HCT116 (cell line): ENCODE data around the gene THSD7A. TPM values are rescaled to one million over a fixed set of nuclear protein-coding genes. Genes with fewer than 3 reads are reported as not detected.

Source experiments
- ATAC-seq: fragments of 200-7000 bp; cut with Tn5 transposase; 2 replicates; pipeline ENCODE4 v1.9.1; 2020; ENCODE audit warnings: mild to moderate bottlenecking, moderate library complexity
- BruUV-seq: library from RNA; stranded (reverse); fragments of 400-500 nt; replicated peaks from 2 replicates; lab custom pipeline; 2021; lab: Mats Ljungman, UMichigan
- CTCF ChIA-PET: fragments of 300-600 bp; sonication (Branson Sonifier 250); formaldehyde crosslinking; loops from one replicate; lab custom pipeline; 2021; ENCODE audit warnings: antibody characterized with exemption; lab: Charles Lee
- POLR2A ChIA-PET: fragments of 300-600, 350-600 bp; sonication (Branson Sonifier 250); formaldehyde crosslinking; loops from one replicate; lab custom pipeline; 2021; ENCODE audit warnings: antibody characterized with exemption; lab: Charles Lee
- RAD21 ChIA-PET, 2 experiments: fragments of 300-600 bp; sonication (Branson Sonifier 250); formaldehyde crosslinking; loops; one replicate each; lab custom pipeline; 2023; ENCODE audit warnings: low total read pairs in 2 of 2; ENCODE audit not compliant: uncharacterized antibody in 2 of 2, unreplicated experiment in 2 of 2, low non-redundant PET in 1 of 2; lab: Charles Lee
- DNase-seq: peaks from one replicate; pipeline ENCODE4 v3.0.0-alpha.2; 2010; ENCODE audit warnings: low read depth, low spot score
- H2AFZ ChIP-seq: fragments of 200-600 bp; shearing (Covaris generic), sonication (generic); 2 replicates; pipeline ENCODE4 v1.6.1; 2017; ENCODE audit warnings: low read depth, mixed run types, mixed read lengths, antibody characterized with exemption, low read length; ENCODE audit not compliant: poor library complexity, severe bottlenecking
- H3K27ac ChIP-seq: 2 replicates; pipeline ENCODE4 v1.5.1; 2012; ENCODE audit warnings: low read depth, low read length
- H3K27me3 ChIP-seq: fragments of 200-600 bp; sonication (generic); 2 replicates; pipeline ENCODE4 v1.6.1; 2016; ENCODE audit warnings: mixed run types, low read length, mixed read lengths; ENCODE audit not compliant: insufficient read depth
- H3K36me3 ChIP-seq, 2 experiments: fragments of 200-500 bp in 1 of 2; fragments of 200-600 bp in 1 of 2; sonication (Bioruptor generic) in 1 of 2; sonication (generic) in 1 of 2; 2 replicates each; pipeline versions ENCODE4 v1.5.1 to v1.6.1; 2014 to 2016; ENCODE audit warnings: low read length in 2 of 2, inconsistent platforms in 1 of 2, mixed read lengths in 1 of 2, mixed run types in 1 of 2; ENCODE audit not compliant: insufficient read depth in 2 of 2, control insufficient read depth in 1 of 2
- H3K4me1 ChIP-seq, 2 experiments: fragments of 200-600 bp in 1 of 2; sonication (generic) in 1 of 2; 2 replicates each; pipeline versions ENCODE4 v1.5.1 to v1.6.1; 2012 to 2017; ENCODE audit warnings: low read length in 2 of 2, inconsistent platforms in 1 of 2, mild to moderate bottlenecking in 1 of 2, mixed read lengths in 1 of 2, mixed run types in 1 of 2, moderate library complexity in 1 of 2; ENCODE audit not compliant: insufficient read depth in 2 of 2, control insufficient read depth in 1 of 2
- H3K4me2 ChIP-seq: fragments of 200-600 bp; sonication (generic); 2 replicates; pipeline ENCODE4 v1.6.1; 2017; ENCODE audit warnings: mixed run types, low read length, mixed read lengths
- H3K4me3 ChIP-seq, 2 experiments: fragments of 200-600 bp in 1 of 2; sonication (generic) in 1 of 2; replicated peaks in 1 of 2; 2 replicates each; pipeline ENCODE4 v1.5.1; 2011 to 2016; ENCODE audit warnings: low read length in 2 of 2, control low read depth in 1 of 2, low read depth in 1 of 2, mild to moderate bottlenecking in 1 of 2, mixed read lengths in 1 of 2, mixed run types in 1 of 2
- H3K79me2 ChIP-seq: fragments of 200-600 bp; sonication (generic); 2 replicates; pipeline ENCODE4 v1.6.1; 2017; ENCODE audit warnings: mild to moderate bottlenecking, mixed run types, low read length, moderate library complexity, mixed read lengths; ENCODE audit not compliant: insufficient read depth
- H3K9ac ChIP-seq: fragments of 200-600 bp; sonication (generic); 2 replicates; pipeline ENCODE4 v1.6.1; 2016; ENCODE audit warnings: low read length, mixed read lengths
- H3K9me2 ChIP-seq: fragments of 200-600 bp; sonication (generic), shearing (Covaris generic); 2 replicates; pipeline ENCODE4 v1.6.1; 2017; ENCODE audit warnings: mixed run types, mild to moderate bottlenecking, moderate library complexity; ENCODE audit not compliant: insufficient read depth
- H3K9me3 ChIP-seq, 2 experiments: fragments of 200-500 bp in 1 of 2; fragments of 200-600 bp in 1 of 2; sonication (Bioruptor generic) in 1 of 2; sonication (generic) in 1 of 2; 2 replicates each; pipeline ENCODE4 v1.6.1; 2014 to 2017; ENCODE audit warnings: low read length in 2 of 2, mixed read lengths in 2 of 2, inconsistent platforms in 1 of 2, low read depth in 1 of 2, mild to moderate bottlenecking in 1 of 2, mixed run types in 1 of 2, moderate library complexity in 1 of 2; ENCODE audit not compliant: control insufficient read depth in 1 of 2, insufficient read depth in 1 of 2
- H4K20me1 ChIP-seq: fragments of 200-600 bp; sonication (generic), shearing (Covaris generic); 2 replicates; pipeline ENCODE4 v1.6.1; 2017; ENCODE audit warnings: mixed run types, mild to moderate bottlenecking, moderate library complexity; ENCODE audit not compliant: insufficient read depth
- CEBPB ChIP-seq: IDR thresholded peaks from 2 replicates; pipeline ENCODE4 v1.6.1; 2012; ENCODE audit warnings: low read depth
- EGR1 ChIP-seq: IDR thresholded peaks from 2 replicates; pipeline ENCODE4 v1.6.1; 2012; ENCODE audit warnings: low read depth
- ELF1 ChIP-seq: IDR thresholded peaks from 2 replicates; pipeline ENCODE4 v1.6.1; 2012; ENCODE audit warnings: low read depth, borderline replicate concordance
- EZH2 ChIP-seq: fragments of 200-600 bp; sonication (generic); IDR thresholded peaks from 2 replicates; pipeline ENCODE4 v1.6.1; 2017; ENCODE audit warnings: antibody characterized with exemption, mixed run types
- EZH2phosphoT487 ChIP-seq: fragments of 200-600 bp; IDR thresholded peaks from 2 replicates; pipeline ENCODE4 v1.6.1; 2018; ENCODE audit warnings: antibody characterized with exemption, borderline replicate concordance
- FOSL1 ChIP-seq: IDR thresholded peaks from 2 replicates; pipeline ENCODE4 v1.6.1; 2012; ENCODE audit warnings: low read depth
- JUND ChIP-seq: IDR thresholded peaks from 2 replicates; pipeline ENCODE4 v1.6.1; 2012
- POLR2A ChIP-seq: IDR thresholded peaks from 2 replicates; pipeline ENCODE4 v1.7.0; 2011; ENCODE audit warnings: borderline replicate concordance; ENCODE audit not compliant: insufficient read depth, insufficient read length; ENCODE audit errors: extremely low read depth
- POLR2AphosphoS5 ChIP-seq: IDR thresholded peaks from 2 replicates; pipeline ENCODE4 v1.6.1; 2011; ENCODE audit warnings: mild to moderate bottlenecking, low read depth, low read length, moderate library complexity
- RAD21 ChIP-seq: IDR thresholded peaks from 2 replicates; pipeline ENCODE4 v1.6.1; 2012; ENCODE audit warnings: low read depth, mild to moderate bottlenecking
- SP1 ChIP-seq: IDR thresholded peaks from 2 replicates; pipeline ENCODE4 v1.6.1; 2012; ENCODE audit warnings: low read depth
- SRF ChIP-seq: IDR thresholded peaks from 2 replicates; pipeline ENCODE4 v1.6.1; 2012; ENCODE audit warnings: low read depth
- TCF7L2 ChIP-seq: IDR thresholded peaks from 2 replicates; pipeline ENCODE4 v1.7.0; 2011; ENCODE audit warnings: borderline replicate concordance, inconsistent platforms; ENCODE audit not compliant: insufficient read depth, insufficient read length; ENCODE audit errors: extremely low read depth
- ZFX ChIP-seq: fragments of 450-650 bp; IDR thresholded peaks from 2 replicates; pipeline ENCODE4 v1.6.1; 2017
- intact Hi-C: fragments of 100-400 bp; cut with micrococcal nuclease; formaldehyde crosslinking; loops from 2 replicates; pipeline ENCODE4 v1.10.0; 2022
- total RNA-seq: library from RNA; stranded (reverse); gene quantifications from one replicate; pipeline ENCODE4 v1.2.1, GENCODE V29; 2021; ENCODE audit not compliant: unreplicated experiment
- TF ChIP-seq, protein P1 (sequence below): IDR thresholded peaks from 2 replicates; pipeline ENCODE4 v1.6.1; 2012
- TF ChIP-seq, protein P2 (sequence below), 3 experiments: fragments of 200-600 bp in 1 of 3; sonication (generic) in 1 of 3; IDR thresholded peaks in 2 of 3; conservative IDR thresholded peaks in 1 of 3; 2 replicates each; pipeline ENCODE4 v1.5.1; 2012 to 2017; ENCODE audit warnings: low read depth in 2 of 3, low read length in 2 of 3, antibody characterized with exemption in 1 of 3, borderline replicate concordance in 1 of 3, control low read depth in 1 of 3, mild to moderate bottlenecking in 1 of 3, mixed read lengths in 1 of 3, mixed run types in 1 of 3, moderate library complexity in 1 of 3; ENCODE audit not compliant: insufficient read depth in 1 of 3

Gene THSD7A
- total RNA-seq, 1 experiment from 2014 or later: 0.05 TPM

DNA sequence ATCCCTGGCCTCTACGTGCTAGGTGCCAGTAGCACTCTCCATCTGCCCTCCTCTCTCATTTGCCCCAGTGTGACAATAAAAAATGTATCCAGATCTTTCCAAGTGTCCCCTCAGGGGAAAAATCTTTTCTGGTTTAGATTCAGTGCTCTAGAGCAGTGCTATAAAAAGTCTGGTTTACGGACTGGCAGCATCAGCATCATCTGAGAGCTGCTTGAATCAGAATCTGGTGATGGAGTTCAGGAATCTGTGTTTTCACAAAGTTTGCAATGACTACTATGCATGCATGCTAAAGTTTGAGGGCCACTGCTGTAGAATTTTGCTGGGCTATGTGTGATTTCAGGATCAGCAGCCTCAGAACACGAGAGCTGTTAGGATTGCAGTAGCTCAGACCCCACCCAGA, 501.8 kb downstream of the THSD7A start:
- H2AFZ ChIP-seq: no peak overlapping the region
- H3K9ac ChIP-seq: no peak overlapping the region
- BruUV-seq: no TSS peak
- ChIA-PET CTCF (no interaction called here), RAD21 (no interaction called here), POLR2A (no interaction called here)
- no peaks in the 10 kb centered on the region for H3K9me2 ChIP-seq
- peaks cover 5% of the 10 kb centered on the region; the same call in 1 of the 2 replicates for H3K27me3 ChIP-seq
- TF ChIP-seq ELF1: no peak
- no peak for TF ChIP-seq POLR2AphosphoS5
- no peak for TF ChIP-seq FOSL1
- TF ChIP-seq EGR1: no peak
- TF ChIP-seq SP1: no peak
- TF ChIP-seq CEBPB: no peak
- TF ChIP-seq, protein P1, sequence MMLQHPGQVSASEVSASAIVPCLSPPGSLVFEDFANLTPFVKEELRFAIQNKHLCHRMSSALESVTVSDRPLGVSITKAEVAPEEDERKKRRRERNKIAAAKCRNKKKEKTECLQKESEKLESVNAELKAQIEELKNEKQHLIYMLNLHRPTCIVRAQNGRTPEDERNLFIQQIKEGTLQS: no peak
- TF ChIP-seq EZH2: no peak
- TF ChIP-seq SRF: no peak
- no peak for TF ChIP-seq JUND
- TF ChIP-seq ZFX: no peak
- TF ChIP-seq RAD21: no peak
- TF ChIP-seq EZH2phosphoT487: no peak
- no peak for TF ChIP-seq TCF7L2
- no peak for TF ChIP-seq POLR2A
- TF ChIP-seq, protein P2, sequence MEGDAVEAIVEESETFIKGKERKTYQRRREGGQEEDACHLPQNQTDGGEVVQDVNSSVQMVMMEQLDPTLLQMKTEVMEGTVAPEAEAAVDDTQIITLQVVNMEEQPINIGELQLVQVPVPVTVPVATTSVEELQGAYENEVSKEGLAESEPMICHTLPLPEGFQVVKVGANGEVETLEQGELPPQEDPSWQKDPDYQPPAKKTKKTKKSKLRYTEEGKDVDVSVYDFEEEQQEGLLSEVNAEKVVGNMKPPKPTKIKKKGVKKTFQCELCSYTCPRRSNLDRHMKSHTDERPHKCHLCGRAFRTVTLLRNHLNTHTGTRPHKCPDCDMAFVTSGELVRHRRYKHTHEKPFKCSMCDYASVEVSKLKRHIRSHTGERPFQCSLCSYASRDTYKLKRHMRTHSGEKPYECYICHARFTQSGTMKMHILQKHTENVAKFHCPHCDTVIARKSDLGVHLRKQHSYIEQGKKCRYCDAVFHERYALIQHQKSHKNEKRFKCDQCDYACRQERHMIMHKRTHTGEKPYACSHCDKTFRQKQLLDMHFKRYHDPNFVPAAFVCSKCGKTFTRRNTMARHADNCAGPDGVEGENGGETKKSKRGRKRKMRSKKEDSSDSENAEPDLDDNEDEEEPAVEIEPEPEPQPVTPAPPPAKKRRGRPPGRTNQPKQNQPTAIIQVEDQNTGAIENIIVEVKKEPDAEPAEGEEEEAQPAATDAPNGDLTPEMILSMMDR (IDR thresholded peaks at IDR 0.05 in 2 of 3, conservative IDR thresholded peaks at IDR 0.05 in 1 of 3; ENCODE audit: borderline replicate concordance in 1 of 3, insufficient read depth in 1 of 3, low read depth in 2 of 3, low read length in 2 of 3): no peak
- H3K4me3 ChIP-seq: no peak overlapping the region
- intact Hi-C loops: no loop called here
- no peaks in the 10 kb centered on the region for H3K9me3 ChIP-seq
- no peaks in the 10 kb centered on the region for H4K20me1 ChIP-seq
- H3K27ac ChIP-seq: no peak overlapping the region
- no peak overlapping the region for H3K4me2 ChIP-seq
- H3K4me1 ChIP-seq: no peaks in the 10 kb centered on the region
- no peaks in the 10 kb centered on the region for H3K79me2 ChIP-seq
- ATAC-seq (no peak), DNase-seq (no peak)
- H3K36me3 ChIP-seq: no peaks in the 10 kb centered on the region
